NCI-H1092 treated with DMSO at 0.1 percent for 48 hours (cell line): Measurements from ENCODE around the gene NR3C2.

ENCODE experiments used
- DNase-seq: peaks from one replicate; lab custom pipeline; 2025; lab: John Stamatoyannopoulos, UW

NR3C2 gene

GRCh38 chr4:148263802-148264201 lies 178.4 kb downstream of the NR3C2 start:
- DNase-seq, result no peak

DNA sequence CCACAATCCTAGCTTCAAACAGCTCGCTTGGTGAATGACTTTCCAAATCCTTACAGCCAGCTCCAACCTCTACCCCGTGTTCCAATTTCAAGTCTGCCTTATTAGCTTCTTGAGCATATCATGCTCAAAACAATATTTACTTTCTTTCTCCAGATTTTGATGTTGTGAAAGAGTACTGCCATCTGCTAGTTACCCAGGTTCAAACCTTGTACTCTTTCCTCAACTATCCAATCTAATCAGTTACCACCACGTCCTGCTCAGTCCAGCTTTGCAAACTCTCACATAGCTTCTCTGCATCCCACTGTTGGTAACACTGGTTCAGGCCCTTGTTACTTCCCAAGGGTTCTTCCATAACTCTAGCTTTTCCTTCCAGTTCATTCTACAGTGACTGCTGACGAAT lies 179.1 kb downstream of the NR3C2 start:
- no peak for DNase-seq

- no peak for DNase-seq
Measured at GRCh38 chr4:148261848-148262247, 180.4 kb downstream of the NR3C2 start.

GRCh38 chr4:148259841-148260240 lies 182.4 kb downstream of the NR3C2 start:
- no peak for DNase-seq

DNA sequence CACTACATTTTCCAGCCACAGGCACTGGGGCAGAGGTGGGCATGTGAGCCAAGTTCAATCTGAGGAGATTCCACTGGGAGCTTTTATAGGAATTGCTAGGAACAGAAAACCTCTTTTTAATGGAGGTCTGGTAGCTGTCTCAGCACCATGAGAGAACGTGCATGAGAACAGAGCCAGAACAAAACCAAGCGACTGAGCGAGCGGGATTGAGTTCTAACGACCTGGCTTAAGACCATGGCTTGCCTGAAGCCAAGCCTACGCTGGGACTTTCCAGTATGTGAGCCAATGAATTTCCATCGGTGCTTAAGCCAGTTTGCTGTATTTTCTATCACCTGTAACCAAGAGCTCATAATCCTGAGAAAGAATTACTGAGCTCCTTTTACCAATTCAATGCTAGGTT lies 183.7 kb downstream of the NR3C2 start:
- no peak for DNase-seq

GRCh38 chr4:148255344-148255720 lies 186.9 kb downstream of the NR3C2 start:
- DNase-seq, result no peak

- no peak for DNase-seq
Measured at GRCh38 chr4:148254621-148255343, 187.4 kb downstream of the NR3C2 start.

DNA sequence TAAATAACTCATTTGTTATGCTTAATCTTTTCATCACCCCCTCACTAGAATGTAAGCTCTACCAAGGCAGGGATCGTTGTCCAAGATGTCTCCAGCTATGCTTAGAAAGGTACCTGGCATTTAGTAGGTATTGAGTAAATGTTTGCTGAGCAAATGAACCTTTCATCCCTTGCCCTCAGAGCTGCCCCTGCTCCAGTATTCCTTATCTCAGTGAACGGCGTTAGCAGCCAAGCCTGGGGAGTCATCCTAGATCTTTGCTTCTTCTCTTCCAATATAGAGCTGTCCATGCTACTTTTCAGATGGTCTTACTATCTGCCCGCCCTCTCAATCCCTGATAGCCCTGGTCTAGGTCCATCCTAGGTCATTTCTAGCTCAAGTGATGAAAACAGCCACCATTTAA lies 188.4 kb downstream of the NR3C2 start:
- no peak for DNase-seq

GRCh38 chr4:148248824-148249223 lies 193.4 kb downstream of the NR3C2 start:
- DNase-seq, result no peak

DNA sequence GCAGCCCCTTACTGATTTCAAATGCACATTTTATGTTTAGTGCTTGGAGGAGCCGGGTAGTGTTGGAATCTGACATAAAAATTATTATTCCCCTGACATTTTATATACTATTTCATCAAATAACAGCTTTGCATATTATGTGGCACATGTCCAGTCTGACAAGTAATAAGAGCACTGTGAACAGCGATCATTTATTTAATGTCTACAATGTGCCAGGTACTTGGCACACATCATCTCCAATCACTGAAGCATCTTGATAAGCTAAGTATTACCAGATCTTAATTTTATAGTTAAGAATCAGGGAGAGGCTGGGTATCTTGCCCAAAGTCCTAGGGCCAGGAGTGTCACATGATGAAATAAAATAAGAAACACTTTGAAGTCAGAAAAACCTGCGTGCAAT lies 197.2 kb downstream of the NR3C2 start:
- no peak for DNase-seq

- no peak for DNase-seq
Measured at GRCh38 chr4:148243837-148244236, 198.4 kb downstream of the NR3C2 start.

GRCh38 chr4:148240241-148240640 lies 202.0 kb downstream of the NR3C2 start:
- DNase-seq, result no peak

DNA sequence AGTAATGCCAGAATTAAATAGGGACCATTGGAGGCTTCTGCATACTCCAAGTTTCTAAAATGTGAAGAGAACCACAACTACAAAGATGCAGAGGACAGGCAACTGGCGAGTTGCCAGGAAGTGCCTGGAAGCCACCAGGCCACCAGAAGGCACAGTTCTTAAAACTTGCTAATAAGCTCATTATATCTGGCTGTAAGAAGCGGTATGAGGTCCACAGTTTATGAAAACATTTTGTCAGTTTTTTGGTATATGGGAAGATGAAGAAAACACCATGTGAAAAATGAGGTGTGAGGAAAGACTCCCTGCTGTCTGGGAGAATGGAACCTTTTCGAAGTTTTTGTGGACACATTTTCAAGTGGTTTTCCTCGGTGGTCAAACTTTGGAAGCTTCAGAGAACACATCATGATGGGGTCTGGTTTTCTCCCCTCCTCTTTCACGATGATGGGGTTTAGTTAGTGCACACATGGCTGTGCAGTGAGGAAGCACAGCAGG lies 202.7 kb downstream of the NR3C2 start:
- DNase-seq, result no peak

GRCh38 chr4:148238811-148239493 lies 203.3 kb downstream of the NR3C2 start:
- DNase-seq, result no peak

DNA sequence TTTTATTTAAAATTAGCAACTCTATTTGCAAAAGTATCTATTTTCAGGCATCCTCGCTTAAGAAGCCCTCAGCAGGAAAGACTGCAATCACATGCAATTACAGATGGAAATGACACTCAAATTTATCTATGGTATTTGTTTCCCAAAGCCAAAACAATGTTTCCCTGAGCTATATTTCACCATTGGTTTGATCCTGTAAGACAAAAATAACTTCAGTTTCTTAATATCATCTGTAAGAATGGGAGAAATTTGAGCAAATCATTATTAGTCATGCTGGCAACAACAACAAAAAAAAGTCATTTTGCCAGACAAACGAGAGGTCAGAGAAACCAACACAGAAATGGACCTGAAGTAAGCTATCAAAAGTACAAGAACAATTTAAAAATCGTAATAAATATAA lies 204.1 kb downstream of the NR3C2 start:
- no peak for DNase-seq

GRCh38 chr4:148235809-148236208 lies 206.4 kb downstream of the NR3C2 start:
- DNase-seq, result no peak

- no peak for DNase-seq
Measured at GRCh38 chr4:148229798-148230197, 212.4 kb downstream of the NR3C2 start.

DNA sequence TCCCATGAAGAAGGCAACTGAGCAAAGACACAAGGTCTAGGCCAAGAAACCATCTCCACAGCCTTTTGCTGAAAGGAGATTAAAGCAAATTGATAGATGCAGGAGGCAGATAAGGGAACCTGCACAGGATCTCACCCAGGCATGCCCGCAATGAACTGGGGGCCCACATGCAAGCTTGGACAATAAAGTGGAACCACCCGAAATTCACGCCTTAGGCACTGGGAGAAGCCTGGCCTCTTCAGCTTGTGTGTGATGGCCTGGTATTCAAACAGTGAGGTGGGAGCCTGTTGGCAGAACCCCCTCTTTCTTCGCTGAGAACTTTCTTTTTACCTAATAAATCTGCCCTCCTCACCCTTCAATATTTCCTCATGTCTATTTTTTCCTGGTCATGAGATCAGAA lies 213.2 kb downstream of the NR3C2 start:
- no peak for DNase-seq

DNA sequence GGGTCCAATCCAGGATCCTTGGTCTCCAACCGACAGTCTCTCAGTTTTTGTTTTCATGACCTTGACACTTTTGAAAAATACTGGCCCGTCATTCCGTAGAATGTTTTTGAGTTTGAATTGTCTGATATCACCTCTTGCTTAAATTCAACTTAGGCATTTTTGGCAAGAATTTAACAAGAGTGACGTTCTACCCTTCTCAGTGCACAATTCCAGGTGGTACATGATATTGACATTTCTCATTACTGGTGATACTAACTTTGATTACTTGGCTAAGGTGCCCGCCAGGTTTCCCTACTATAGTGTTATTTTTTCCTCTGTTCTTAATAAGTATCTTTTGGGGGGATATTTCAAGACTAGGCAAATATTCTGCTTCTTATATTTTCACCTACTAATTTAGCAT lies 215.1 kb downstream of the NR3C2 start:
- no peak for DNase-seq

GRCh38 chr4:148226341-148226740 lies 215.9 kb downstream of the NR3C2 start:
- no peak for DNase-seq

- DNase-seq, result no peak
Measured at GRCh38 chr4:148225639-148226038, 216.6 kb downstream of the NR3C2 start.

DNA sequence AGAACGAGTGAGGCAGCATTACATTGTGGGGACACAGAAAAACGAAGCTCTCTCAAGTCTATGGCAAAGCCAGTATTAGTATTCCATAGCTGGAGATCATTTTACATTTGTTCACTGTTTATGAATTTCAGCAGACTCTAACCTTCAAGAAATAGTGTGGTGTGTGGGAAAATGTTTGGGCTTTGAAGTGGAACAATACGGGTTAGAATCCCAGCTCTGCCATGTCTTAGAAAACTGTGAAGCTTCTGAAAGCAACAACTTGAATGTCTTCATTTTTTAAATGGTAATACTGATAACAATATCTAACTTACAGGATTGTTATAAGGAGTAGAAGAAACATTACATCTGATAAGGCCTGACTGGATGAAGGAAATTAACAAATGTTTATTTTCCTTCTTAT lies 217.7 kb downstream of the NR3C2 start:
- DNase-seq, result no peak

GRCh38 chr4:148222991-148223660 lies 219.1 kb downstream of the NR3C2 start:
- DNase-seq, result no peak
